SU-DHL-6 (cell line): ENCODE data around the gene FBXW4.

Source experiments
- H2AFZ ChIP-seq: fragments of 200-600 bp; sonication (generic); 2 replicates; pipeline ENCODE4 v1.6.1; 2014; ENCODE audit warnings: low read depth, mild to moderate bottlenecking, moderate library complexity, mixed read lengths, antibody characterized with exemption, low read length; ENCODE audit not compliant: severe bottlenecking
- H3F3A ChIP-seq: fragments of 200-600 bp; shearing (Covaris generic); 2 replicates; pipeline ENCODE4 v1.6.0; 2016; ENCODE audit warnings: antibody characterized with exemption, mild to moderate bottlenecking; ENCODE audit not compliant: insufficient read depth
- H3K27ac ChIP-seq: fragments of 200-600 bp; sonication (generic); 2 replicates; pipeline ENCODE4 v1.5.1; 2016; ENCODE audit warnings: low read depth, mild to moderate bottlenecking, low read length, moderate library complexity, mixed read lengths
- H3K27me3 ChIP-seq: fragments of 200-600 bp; sonication (generic), shearing (Covaris generic); 2 replicates; pipeline ENCODE4 v1.6.0; 2014; ENCODE audit warnings: mild to moderate bottlenecking, low read length
- H3K36me3 ChIP-seq: fragments of 200-600 bp; sonication (generic); 2 replicates; pipeline ENCODE4 v1.6.1; 2014; ENCODE audit warnings: mild to moderate bottlenecking, low read length, mixed read lengths
- H3K4me2 ChIP-seq: fragments of 300-600, 200-600 bp; shearing (Covaris generic), sonication (generic); 2 replicates; pipeline ENCODE4 v1.6.0; 2014; ENCODE audit warnings: low read length, low read depth, mild to moderate bottlenecking; ENCODE audit not compliant: poor library complexity, severe bottlenecking
- H3K4me3 ChIP-seq: fragments of 200-600 bp; sonication (generic); 2 replicates; pipeline ENCODE4 v1.5.1; 2014; ENCODE audit warnings: antibody characterized with exemption, low read length, mild to moderate bottlenecking, mixed read lengths; ENCODE audit not compliant: insufficient read depth, poor library complexity, severe bottlenecking
- H3K79me2 ChIP-seq: fragments of 200-600 bp; sonication (generic); 2 replicates; pipeline ENCODE4 v1.6.1; 2014; ENCODE audit warnings: mild to moderate bottlenecking, low read length, moderate library complexity; ENCODE audit not compliant: insufficient read depth
- H3K9ac ChIP-seq: fragments of 200-600 bp; sonication (generic); 2 replicates; pipeline ENCODE4 v1.7.0; 2014; ENCODE audit warnings: mild to moderate bottlenecking, low read length
- H3K9me2 ChIP-seq: fragments of 200-600 bp; sonication (generic); replicated peaks from 2 replicates; pipeline ENCODE4 v1.6.1; 2014; ENCODE audit warnings: low read length; ENCODE audit not compliant: insufficient read depth
- H3K9me3 ChIP-seq: fragments of 200-600 bp; sonication (generic); 2 replicates; pipeline ENCODE4 v1.6.1; 2014; ENCODE audit warnings: low read length, mixed read lengths; ENCODE audit not compliant: insufficient read depth
- H4K20me1 ChIP-seq: fragments of 200-600 bp; sonication (generic); 2 replicates; pipeline ENCODE4 v1.6.1; 2014; ENCODE audit warnings: low read depth, mild to moderate bottlenecking, antibody characterized with exemption, low read length, moderate library complexity, mixed read lengths
- CTCF ChIP-seq: fragments of 200-600 bp; sonication (generic); IDR thresholded peaks from one replicate; pipeline ENCODE4 v1.5.1; 2017; ENCODE audit warnings: antibody characterized with exemption, mild to moderate bottlenecking, low read length, moderate library complexity; ENCODE audit not compliant: insufficient read depth, poor library complexity, severe bottlenecking
- EZH2phosphoT487 ChIP-seq: fragments of 200-600 bp; sonication (generic), shearing (Covaris generic); conservative IDR thresholded peaks from 2 replicates; pipeline ENCODE4 v1.6.1; 2018; ENCODE audit warnings: mild to moderate bottlenecking, antibody characterized with exemption, low read length, moderate library complexity, mixed read lengths

The FBXW4 gene

GRCh38 chr10:101578192-101578591 is 116.8 kb downstream of the FBXW4 start:
- Histone ChIP-seq H3K36me3 (no peaks in the 10 kb centered on the region), H3K9ac (no peak overlapping the region), H3K27me3 (no peaks in the 10 kb centered on the region), H2AFZ (no peak overlapping the region), H3K9me3 (no peaks in the 10 kb centered on the region), H3K27ac (no peak overlapping the region), H3K4me2 (no peak overlapping the region), H3K9me2 (no peaks in the 10 kb centered on the region), H3F3A (no peaks in the 10 kb centered on the region), H4K20me1 (no peaks in the 10 kb centered on the region), H3K79me2 (no peaks in the 10 kb centered on the region), H3K4me3 (no peak overlapping the region)
- TF ChIP-seq CTCF (no peak), EZH2phosphoT487 (no peak)

- H3K9ac ChIP-seq: no peak overlapping the region
- H3K79me2 ChIP-seq: no peaks in the 10 kb centered on the region
- no peak overlapping the region for H3K4me3 ChIP-seq
- H3K36me3 ChIP-seq: no peaks in the 10 kb centered on the region
- no peaks in the 10 kb centered on the region for H3K9me3 ChIP-seq
- H3K9me2 ChIP-seq: no peaks in the 10 kb centered on the region
- H2AFZ ChIP-seq: no peak overlapping the region
- TF ChIP-seq CTCF (no peak), EZH2phosphoT487 (no peak)
- no peaks in the 10 kb centered on the region for H4K20me1 ChIP-seq
- no peaks in the 10 kb centered on the region for H3F3A ChIP-seq
- no peak overlapping the region for H3K4me2 ChIP-seq
- H3K27ac ChIP-seq: no peak overlapping the region
- no peaks in the 10 kb centered on the region for H3K27me3 ChIP-seq
These were observed 117.7 kb downstream of the FBXW4 start for GRCh38 chr10:101577121-101577871.

- Histone ChIP-seq H3K9me2 (no peaks in the 10 kb centered on the region), H3K36me3 (no peaks in the 10 kb centered on the region), H3K27ac (no peak overlapping the region), H3K9me3 (no peaks in the 10 kb centered on the region), H3F3A (no peaks in the 10 kb centered on the region), H2AFZ (no peak overlapping the region), H3K27me3 (no peaks in the 10 kb centered on the region), H3K9ac (no peak overlapping the region), H3K79me2 (no peaks in the 10 kb centered on the region), H4K20me1 (no peaks in the 10 kb centered on the region), H3K4me2 (no peak overlapping the region), H3K4me3 (no peak overlapping the region)
- no peak for TF ChIP-seq CTCF
These were observed 118.6 kb downstream of the FBXW4 start for GRCh38 chr10:101576211-101576863.
